HCT116 (cell line): ENCODE data around the gene EHD3. TPM values are rescaled to one million over a fixed set of nuclear protein-coding genes. Genes with fewer than 3 reads are reported as not detected.

Experiments used
- ATAC-seq: fragments of 200-7000 bp; cut with Tn5 transposase; 2 replicates; pipeline ENCODE4 v1.9.1; 2020; ENCODE audit warnings: mild to moderate bottlenecking, moderate library complexity
- BruUV-seq: library from RNA; stranded (reverse); fragments of 400-500 nt; replicated peaks from 2 replicates; lab custom pipeline; 2021; lab: Mats Ljungman, UMichigan
- CTCF ChIA-PET: fragments of 300-600 bp; sonication (Branson Sonifier 250); formaldehyde crosslinking; loops from one replicate; lab custom pipeline; 2021; ENCODE audit warnings: antibody characterized with exemption; lab: Charles Lee
- POLR2A ChIA-PET: fragments of 300-600, 350-600 bp; sonication (Branson Sonifier 250); formaldehyde crosslinking; loops from one replicate; lab custom pipeline; 2021; ENCODE audit warnings: antibody characterized with exemption; lab: Charles Lee
- RAD21 ChIA-PET, 2 experiments: fragments of 300-600 bp; sonication (Branson Sonifier 250); formaldehyde crosslinking; loops; one replicate each; lab custom pipeline; 2023; ENCODE audit warnings: low total read pairs in 2 of 2; ENCODE audit not compliant: uncharacterized antibody in 2 of 2, unreplicated experiment in 2 of 2, low non-redundant PET in 1 of 2; lab: Charles Lee
- DNase-seq: peaks from one replicate; pipeline ENCODE4 v3.0.0-alpha.2; 2010; ENCODE audit warnings: low read depth, low spot score
- H2AFZ ChIP-seq: fragments of 200-600 bp; shearing (Covaris generic), sonication (generic); 2 replicates; pipeline ENCODE4 v1.6.1; 2017; ENCODE audit warnings: low read depth, mixed run types, mixed read lengths, antibody characterized with exemption, low read length; ENCODE audit not compliant: poor library complexity, severe bottlenecking
- H3K27ac ChIP-seq: 2 replicates; pipeline ENCODE4 v1.5.1; 2012; ENCODE audit warnings: low read depth, low read length
- H3K27me3 ChIP-seq: fragments of 200-600 bp; sonication (generic); 2 replicates; pipeline ENCODE4 v1.6.1; 2016; ENCODE audit warnings: mixed run types, low read length, mixed read lengths; ENCODE audit not compliant: insufficient read depth
- H3K36me3 ChIP-seq, 2 experiments: fragments of 200-500 bp in 1 of 2; fragments of 200-600 bp in 1 of 2; sonication (Bioruptor generic) in 1 of 2; sonication (generic) in 1 of 2; 2 replicates each; pipeline versions ENCODE4 v1.5.1 to v1.6.1; 2014 to 2016; ENCODE audit warnings: low read length in 2 of 2, inconsistent platforms in 1 of 2, mixed read lengths in 1 of 2, mixed run types in 1 of 2; ENCODE audit not compliant: insufficient read depth in 2 of 2, control insufficient read depth in 1 of 2
- H3K4me1 ChIP-seq, 2 experiments: fragments of 200-600 bp in 1 of 2; sonication (generic) in 1 of 2; 2 replicates each; pipeline versions ENCODE4 v1.5.1 to v1.6.1; 2012 to 2017; ENCODE audit warnings: low read length in 2 of 2, inconsistent platforms in 1 of 2, mild to moderate bottlenecking in 1 of 2, mixed read lengths in 1 of 2, mixed run types in 1 of 2, moderate library complexity in 1 of 2; ENCODE audit not compliant: insufficient read depth in 2 of 2, control insufficient read depth in 1 of 2
- H3K4me2 ChIP-seq: fragments of 200-600 bp; sonication (generic); 2 replicates; pipeline ENCODE4 v1.6.1; 2017; ENCODE audit warnings: mixed run types, low read length, mixed read lengths
- H3K4me3 ChIP-seq, 2 experiments: fragments of 200-600 bp in 1 of 2; sonication (generic) in 1 of 2; replicated peaks in 1 of 2; 2 replicates each; pipeline ENCODE4 v1.5.1; 2011 to 2016; ENCODE audit warnings: low read length in 2 of 2, control low read depth in 1 of 2, low read depth in 1 of 2, mild to moderate bottlenecking in 1 of 2, mixed read lengths in 1 of 2, mixed run types in 1 of 2
- H3K79me2 ChIP-seq: fragments of 200-600 bp; sonication (generic); 2 replicates; pipeline ENCODE4 v1.6.1; 2017; ENCODE audit warnings: mild to moderate bottlenecking, mixed run types, low read length, moderate library complexity, mixed read lengths; ENCODE audit not compliant: insufficient read depth
- H3K9ac ChIP-seq: fragments of 200-600 bp; sonication (generic); 2 replicates; pipeline ENCODE4 v1.6.1; 2016; ENCODE audit warnings: low read length, mixed read lengths
- H3K9me2 ChIP-seq: fragments of 200-600 bp; sonication (generic), shearing (Covaris generic); 2 replicates; pipeline ENCODE4 v1.6.1; 2017; ENCODE audit warnings: mixed run types, mild to moderate bottlenecking, moderate library complexity; ENCODE audit not compliant: insufficient read depth
- H3K9me3 ChIP-seq, 2 experiments: fragments of 200-500 bp in 1 of 2; fragments of 200-600 bp in 1 of 2; sonication (Bioruptor generic) in 1 of 2; sonication (generic) in 1 of 2; 2 replicates each; pipeline ENCODE4 v1.6.1; 2014 to 2017; ENCODE audit warnings: low read length in 2 of 2, mixed read lengths in 2 of 2, inconsistent platforms in 1 of 2, low read depth in 1 of 2, mild to moderate bottlenecking in 1 of 2, mixed run types in 1 of 2, moderate library complexity in 1 of 2; ENCODE audit not compliant: control insufficient read depth in 1 of 2, insufficient read depth in 1 of 2
- H4K20me1 ChIP-seq: fragments of 200-600 bp; sonication (generic), shearing (Covaris generic); 2 replicates; pipeline ENCODE4 v1.6.1; 2017; ENCODE audit warnings: mixed run types, mild to moderate bottlenecking, moderate library complexity; ENCODE audit not compliant: insufficient read depth
- CEBPB ChIP-seq: IDR thresholded peaks from 2 replicates; pipeline ENCODE4 v1.6.1; 2012; ENCODE audit warnings: low read depth
- EGR1 ChIP-seq: IDR thresholded peaks from 2 replicates; pipeline ENCODE4 v1.6.1; 2012; ENCODE audit warnings: low read depth
- ELF1 ChIP-seq: IDR thresholded peaks from 2 replicates; pipeline ENCODE4 v1.6.1; 2012; ENCODE audit warnings: low read depth, borderline replicate concordance
- EZH2phosphoT487 ChIP-seq: fragments of 200-600 bp; IDR thresholded peaks from 2 replicates; pipeline ENCODE4 v1.6.1; 2018; ENCODE audit warnings: antibody characterized with exemption, borderline replicate concordance
- JUND ChIP-seq: IDR thresholded peaks from 2 replicates; pipeline ENCODE4 v1.6.1; 2012
- POLR2A ChIP-seq: IDR thresholded peaks from 2 replicates; pipeline ENCODE4 v1.7.0; 2011; ENCODE audit warnings: borderline replicate concordance; ENCODE audit not compliant: insufficient read depth, insufficient read length; ENCODE audit errors: extremely low read depth
- SIN3A ChIP-seq: IDR thresholded peaks from 2 replicates; pipeline ENCODE4 v1.6.1; 2012; ENCODE audit warnings: low read depth
- ZBTB33 ChIP-seq: IDR thresholded peaks from 2 replicates; pipeline ENCODE4 v1.6.1; 2011; ENCODE audit warnings: mild to moderate bottlenecking, low read length, moderate library complexity; ENCODE audit not compliant: insufficient replicate concordance; ENCODE audit errors: extremely low read depth
- intact Hi-C: fragments of 100-400 bp; cut with micrococcal nuclease; formaldehyde crosslinking; loops from 2 replicates; pipeline ENCODE4 v1.10.0; 2022
- total RNA-seq: library from RNA; stranded (reverse); gene quantifications from one replicate; pipeline ENCODE4 v1.2.1, GENCODE V29; 2021; ENCODE audit not compliant: unreplicated experiment
- TF ChIP-seq, protein P1 (sequence below): IDR thresholded peaks from 2 replicates; pipeline ENCODE4 v1.6.1; 2012

The EHD3 gene
- total RNA-seq, 1 experiment from 2014 or later = not detected

DNA sequence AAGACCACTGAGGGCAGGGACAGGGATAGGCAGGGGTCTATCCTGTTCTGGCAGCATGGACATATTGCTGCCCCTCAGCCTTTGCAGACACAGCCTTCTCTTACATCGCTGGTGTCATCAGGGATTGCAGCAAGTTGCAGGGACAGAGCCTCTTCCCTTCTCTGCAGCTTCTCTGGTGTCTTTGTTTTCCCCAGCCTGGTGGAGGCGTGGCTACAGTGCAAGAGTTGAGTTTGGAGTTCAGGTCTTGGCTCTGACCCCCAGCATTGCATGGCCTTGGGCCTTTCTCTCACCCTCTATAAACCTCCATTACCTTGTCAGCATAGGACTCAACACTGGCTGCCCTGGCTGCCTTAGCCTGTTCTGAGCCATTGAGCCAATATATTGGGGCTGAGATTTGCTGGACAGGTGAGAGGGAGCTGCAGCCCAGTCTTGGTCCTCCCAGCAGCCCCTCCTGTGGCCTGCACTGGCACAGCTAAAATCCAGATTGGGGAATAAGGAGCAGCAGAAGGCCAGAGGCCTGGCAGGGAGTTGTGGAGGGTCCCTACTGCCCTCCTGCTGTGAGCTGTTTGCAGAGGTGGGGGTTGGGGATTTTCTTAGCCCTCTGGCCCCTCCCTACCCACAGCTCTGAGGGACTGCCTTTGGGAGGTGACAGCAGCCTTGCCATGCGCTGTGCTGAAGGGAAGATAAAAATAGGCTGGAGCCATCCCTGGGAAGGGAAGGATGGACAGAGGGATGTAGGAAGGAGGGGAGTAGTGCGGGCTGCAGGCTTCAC is 22.8 kb downstream of the EHD3 start:
- POLR2A ChIA-PET = no interaction called here
- DNase-seq (no peak), ATAC-seq (no peak)
- no peak overlapping the region for H2AFZ ChIP-seq
- no peaks in the 10 kb centered on the region for H3K79me2 ChIP-seq
- no TSS peak for BruUV-seq
- no peak overlapping the region for H3K4me2 ChIP-seq
- no peaks in the 10 kb centered on the region for H3K36me3 ChIP-seq
- TF ChIP-seq SIN3A = no peak
- TF ChIP-seq EZH2phosphoT487 = no peak
- no peak for TF ChIP-seq EGR1
- TF ChIP-seq CEBPB = no peak
- no peak for TF ChIP-seq POLR2A
- TF ChIP-seq JUND = no peak
- no peak for TF ChIP-seq ELF1
- TF ChIP-seq, protein P1, sequence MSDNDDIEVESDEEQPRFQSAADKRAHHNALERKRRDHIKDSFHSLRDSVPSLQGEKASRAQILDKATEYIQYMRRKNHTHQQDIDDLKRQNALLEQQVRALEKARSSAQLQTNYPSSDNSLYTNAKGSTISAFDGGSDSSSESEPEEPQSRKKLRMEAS = no peak
- no peak overlapping the region for H3K4me3 ChIP-seq
- no peak overlapping the region for H3K9ac ChIP-seq
- intact Hi-C loops = no loop called here
- CTCF ChIA-PET = no interaction called here
- no peaks in the 10 kb centered on the region for H3K27me3 ChIP-seq
- H3K9me2 ChIP-seq = no peaks in the 10 kb centered on the region
- H3K27ac ChIP-seq = no peak overlapping the region
- H3K9me3 ChIP-seq = no peaks in the 10 kb centered on the region
- no peaks in the 10 kb centered on the region for H4K20me1 ChIP-seq
- RAD21 ChIA-PET = no interaction called here
- no peaks in the 10 kb centered on the region for H3K4me1 ChIP-seq

GRCh38 chr2:31258351-31258750 is 24.4 kb downstream of the EHD3 start:
- no peaks in the 10 kb centered on the region for H3K4me1 ChIP-seq
- BruUV-seq = no TSS peak
- no peaks in the 10 kb centered on the region for H3K9me3 ChIP-seq
- H3K4me2 ChIP-seq = no peak overlapping the region
- CTCF ChIA-PET = no interaction called here
- intact Hi-C loops = no loop called here
- H4K20me1 ChIP-seq = no peaks in the 10 kb centered on the region
- RAD21 ChIA-PET = no interaction called here
- no peak overlapping the region for H2AFZ ChIP-seq
- POLR2A ChIA-PET = no interaction called here
- H3K27me3 ChIP-seq = no peaks in the 10 kb centered on the region
- no peak for DNase-seq
- H3K36me3 ChIP-seq = no peaks in the 10 kb centered on the region
- no peak overlapping the region for H3K27ac ChIP-seq
- H3K9me2 ChIP-seq = no peaks in the 10 kb centered on the region
- TF ChIP-seq, protein P1 = no peak
- TF ChIP-seq EGR1 = no peak
- TF ChIP-seq ZBTB33 = no peak
- no peak for TF ChIP-seq JUND
- no peak overlapping the region for H3K9ac ChIP-seq
- no peaks in the 10 kb centered on the region for H3K79me2 ChIP-seq
- ATAC-seq = no peak
- H3K4me3 ChIP-seq = no peak overlapping the region
